Amygdala (tissue), 56 donors: ENCODE measurements around the gene TYMS.
A peak's percentile ranks its signal among the peaks of the same experiment; 100 is the strongest.

Experiments
- DNase-seq, 56 donors: peaks; one replicate each; lab custom pipeline; 2025; lab: John Stamatoyannopoulos, UW

Gene TYMS

GRCh38 chr18:644395-645004 is 13.0 kb upstream of the TYMS start:
- DNase-seq, result peak in 43 of 56 donors; percentile 4 to 91 (median 45)

DNA sequence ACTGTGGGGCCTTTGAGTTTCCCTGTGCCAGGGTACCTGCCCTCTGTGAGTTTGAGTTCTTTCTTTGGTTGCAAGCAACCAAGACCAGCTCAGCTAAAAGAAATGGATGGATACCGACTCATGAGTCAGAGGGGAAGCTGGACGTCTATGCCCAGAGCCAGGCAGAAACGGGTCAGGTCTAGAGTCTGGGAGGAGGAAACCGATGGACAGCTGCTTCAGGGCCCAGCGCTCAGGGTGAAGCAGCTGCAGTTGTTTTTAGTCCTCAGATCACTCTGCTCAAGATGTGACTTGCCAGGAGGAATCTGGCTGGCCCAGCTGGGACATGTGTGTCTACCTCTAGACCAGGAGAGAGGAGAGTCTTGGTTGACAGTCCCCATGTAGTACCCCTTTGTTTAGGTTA is 10.1 kb upstream of the TYMS start:
- DNase-seq, result no peak

DNA sequence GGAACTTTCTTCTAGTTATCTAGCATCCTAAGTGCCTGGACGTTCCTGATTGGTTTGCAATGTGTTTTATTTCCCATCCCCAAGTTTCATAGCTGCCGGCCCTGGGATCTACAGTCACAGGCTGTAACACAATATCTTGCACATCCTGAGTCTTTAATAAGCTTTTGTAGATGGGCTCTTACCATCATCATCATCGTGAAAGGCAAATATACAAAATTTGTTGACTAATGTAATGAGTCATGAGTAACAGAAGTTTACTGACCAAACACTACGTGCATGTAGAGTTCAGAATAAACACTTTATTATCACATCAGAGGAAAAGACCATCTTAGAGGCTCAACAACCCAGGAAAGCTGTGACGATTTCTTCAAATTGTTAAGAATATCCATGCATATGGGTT is 8.1 kb upstream of the TYMS start:
- no peak for DNase-seq

- no peak for DNase-seq
Observed at GRCh38 chr18:650428-650858, 7.0 kb upstream of the TYMS start.

DNA sequence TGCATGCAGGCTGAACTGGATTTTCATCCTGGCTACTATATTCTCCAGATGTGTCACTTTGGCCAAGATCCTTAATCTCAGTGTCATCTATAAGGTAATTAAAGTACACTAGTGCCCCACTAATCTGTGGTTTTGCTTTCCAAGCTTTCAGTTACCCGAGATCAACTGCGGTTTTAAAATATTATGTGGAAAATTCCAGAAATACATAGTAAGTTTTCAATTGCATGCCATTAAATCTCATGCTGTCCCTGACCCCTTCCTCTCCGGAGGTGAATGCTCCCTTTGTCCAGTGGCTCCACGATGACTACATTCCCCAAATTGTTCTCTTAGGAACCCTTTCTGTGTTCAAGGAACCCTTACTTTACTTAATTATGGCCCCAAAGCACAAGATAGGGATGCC is 5.3 kb upstream of the TYMS start:
- no peak for DNase-seq

DNA sequence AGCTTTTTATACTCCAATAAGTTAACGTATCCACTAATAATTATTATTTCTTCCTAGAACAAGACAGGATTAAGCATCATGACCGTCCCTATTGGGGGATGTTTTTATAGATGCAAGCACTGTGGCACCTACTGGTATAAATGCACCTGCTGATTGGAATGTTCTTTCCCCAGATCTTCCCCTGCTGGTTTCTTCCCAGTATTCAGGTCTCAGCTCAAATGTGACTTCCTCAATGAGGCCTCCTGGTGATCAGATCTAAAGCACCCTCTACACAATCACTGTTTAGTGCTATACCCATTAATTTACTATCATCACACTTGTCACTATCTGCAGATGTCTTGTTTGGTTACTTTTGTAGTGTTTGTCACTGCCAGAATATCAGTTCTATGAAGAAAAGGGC is 3.9 kb upstream of the TYMS start:
- DNase-seq, result no peak

DNA sequence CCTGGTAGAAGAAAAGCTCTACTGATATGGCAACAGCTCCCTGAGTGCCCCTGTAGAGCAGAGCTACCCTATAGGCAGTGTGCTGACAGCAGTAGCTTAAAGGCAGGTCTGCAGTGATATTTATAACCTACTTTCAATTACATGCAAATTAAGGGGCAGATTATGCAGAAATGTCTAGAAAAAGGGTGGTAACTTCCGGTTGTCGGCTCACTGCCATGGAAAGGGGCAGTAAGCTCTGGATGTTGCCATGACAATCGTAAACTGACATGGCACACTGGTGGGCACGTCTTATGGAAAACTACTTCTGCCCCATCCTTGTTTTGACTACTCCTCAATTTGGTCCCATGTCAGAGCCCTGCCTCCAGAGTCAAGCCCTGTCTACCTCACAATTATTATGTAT is 2.9 kb upstream of the TYMS start:
- no peak for DNase-seq

- DNase-seq, result no peak
Observed at GRCh38 chr18:655445-655844, 2.0 kb upstream of the TYMS start.

DNA sequence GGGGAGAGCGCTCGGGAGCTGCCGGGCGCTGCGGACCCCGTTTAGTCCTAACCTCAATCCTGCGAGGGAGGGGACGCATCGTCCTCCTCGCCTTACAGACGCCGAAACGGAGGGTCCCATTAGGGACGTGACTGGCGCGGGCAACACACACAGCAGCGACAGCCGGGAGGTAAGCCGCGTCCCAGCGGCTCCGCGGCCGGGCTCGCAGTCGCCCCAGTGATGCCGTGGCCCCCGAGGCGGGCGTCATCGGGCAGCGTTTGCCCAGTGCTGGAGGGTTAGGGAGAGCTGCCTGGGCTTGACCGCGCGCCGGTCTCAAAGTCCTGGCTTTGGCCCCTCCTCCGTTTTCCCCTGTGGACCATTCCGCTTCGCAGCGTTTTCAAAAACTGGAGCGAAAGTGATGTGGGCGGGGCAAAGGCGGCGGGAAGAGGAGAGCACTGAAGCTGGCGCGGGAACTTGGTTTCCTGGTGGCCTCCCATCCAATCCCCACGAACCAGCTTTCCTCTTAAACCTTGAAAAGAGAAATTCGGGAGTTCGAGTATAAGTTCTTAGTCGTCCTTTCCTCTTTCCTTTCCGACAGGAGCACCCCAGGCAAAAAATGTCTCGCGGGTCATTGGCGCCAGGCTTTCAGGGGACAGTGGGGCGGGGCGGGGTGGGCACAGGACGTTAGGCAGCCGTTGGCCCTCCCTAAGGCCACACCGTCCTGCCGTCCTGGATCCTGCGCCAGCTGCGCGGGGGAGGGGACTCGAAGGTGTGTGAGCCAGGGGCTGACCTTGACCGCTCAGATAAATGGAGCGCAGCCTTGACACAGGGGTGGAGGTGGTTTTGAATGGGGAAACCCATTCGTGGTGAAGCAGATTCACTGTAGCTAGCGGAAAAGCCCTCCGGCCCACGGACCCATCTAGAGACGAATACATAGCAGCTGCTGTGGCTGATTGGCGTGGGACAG is 821 bp downstream of the TYMS start:
- DNase-seq, result peak in 54 of 56 donors; percentile 25 to 86 (median 66)

GRCh38 chr18:658947-659533 is 1.6 kb downstream of the TYMS start:
- no peak for DNase-seq

DNA sequence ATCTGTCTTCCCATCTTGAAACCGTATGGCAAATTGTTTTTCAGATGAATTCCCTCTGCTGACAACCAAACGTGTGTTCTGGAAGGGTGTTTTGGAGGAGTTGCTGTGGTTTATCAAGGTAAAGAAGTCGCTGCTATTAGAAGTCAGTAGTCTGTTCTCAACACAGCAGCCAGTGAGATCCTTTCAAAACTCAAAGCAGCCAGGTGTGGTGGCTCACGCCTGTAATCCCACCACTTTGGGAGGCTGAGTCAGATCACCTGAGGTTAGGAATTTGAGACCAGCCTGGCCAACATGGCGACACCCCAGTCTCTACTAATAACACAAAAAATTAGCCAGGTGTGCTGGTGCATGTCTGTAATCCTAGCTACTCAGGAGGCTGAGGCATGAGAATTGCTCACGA is 2.1 kb downstream of the TYMS start:
- DNase-seq, result no peak

DNA sequence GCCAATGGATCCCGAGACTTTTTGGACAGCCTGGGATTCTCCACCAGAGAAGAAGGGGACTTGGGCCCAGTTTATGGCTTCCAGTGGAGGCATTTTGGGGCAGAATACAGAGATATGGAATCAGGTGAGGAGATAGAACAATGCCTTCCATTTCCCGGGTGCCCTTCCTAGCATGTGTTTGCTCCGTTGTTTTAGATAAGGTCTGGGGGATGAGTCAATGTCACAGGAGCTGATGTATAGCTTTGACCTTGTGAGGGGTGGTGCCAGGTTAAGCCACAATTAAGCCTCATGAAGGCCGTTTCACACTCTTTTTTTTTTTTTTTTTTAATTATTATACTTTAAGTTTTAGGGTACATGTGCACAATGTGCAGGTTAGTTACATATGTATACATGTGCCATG is 4.7 kb downstream of the TYMS start:
- no peak for DNase-seq

GRCh38 chr18:666177-666576 is 8.7 kb downstream of the TYMS start:
- no peak for DNase-seq

DNA sequence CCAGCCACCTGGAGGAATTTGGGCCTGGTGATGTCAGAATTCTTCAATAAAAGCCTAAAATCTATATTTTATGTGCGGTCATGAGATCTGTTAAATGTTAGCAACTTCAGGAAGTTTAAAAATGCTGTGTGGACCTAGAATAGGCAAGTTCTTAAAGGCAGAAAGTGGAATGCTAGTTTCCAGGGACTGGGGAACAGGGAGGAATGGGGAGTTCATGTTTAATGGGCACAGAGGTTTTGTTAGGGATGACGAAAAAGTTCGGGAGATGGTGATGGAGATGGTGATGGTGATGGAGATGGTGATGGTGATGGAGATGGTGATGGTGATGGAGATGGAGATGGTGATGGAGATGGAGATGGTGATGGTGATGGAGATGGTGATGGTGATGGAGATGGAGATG is 9.2 kb downstream of the TYMS start:
- no peak for DNase-seq

- no peak for DNase-seq
Observed at GRCh38 chr18:668260-668659, 10.8 kb downstream of the TYMS start.

DNA sequence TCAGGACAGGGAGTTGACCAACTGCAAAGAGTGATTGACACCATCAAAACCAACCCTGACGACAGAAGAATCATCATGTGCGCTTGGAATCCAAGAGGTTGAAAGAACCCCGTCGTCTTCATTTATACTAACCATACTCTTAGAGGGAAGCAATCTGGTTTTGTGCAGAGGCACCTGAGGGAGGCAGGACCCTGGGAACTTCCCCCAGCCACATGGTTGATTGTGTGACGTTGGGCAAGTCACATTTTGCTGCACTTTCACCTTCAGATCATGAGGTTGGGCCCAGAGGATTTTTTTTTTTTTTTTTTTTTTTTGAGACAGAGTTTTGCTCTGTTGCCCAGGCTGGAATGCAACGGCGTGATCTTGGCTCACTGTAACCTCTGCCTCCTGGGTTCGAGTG is 11.6 kb downstream of the TYMS start:
- no peak for DNase-seq

DNA sequence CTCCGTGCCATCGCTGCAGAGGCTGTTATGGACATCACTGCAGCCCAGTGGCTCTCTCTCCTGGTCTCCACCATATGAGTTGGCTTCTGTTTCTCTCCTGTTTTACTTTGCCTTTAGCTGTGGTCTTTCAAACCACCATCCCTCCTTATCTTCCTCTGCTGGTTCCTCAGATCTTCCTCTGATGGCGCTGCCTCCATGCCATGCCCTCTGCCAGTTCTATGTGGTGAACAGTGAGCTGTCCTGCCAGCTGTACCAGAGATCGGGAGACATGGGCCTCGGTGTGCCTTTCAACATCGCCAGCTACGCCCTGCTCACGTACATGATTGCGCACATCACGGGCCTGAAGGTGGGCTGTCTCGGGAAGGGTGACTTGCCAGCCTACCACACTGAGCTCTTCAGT is 13.1 kb downstream of the TYMS start:
- no peak for DNase-seq

- no peak for DNase-seq
Observed at GRCh38 chr18:671405-671804, 14.0 kb downstream of the TYMS start.

GRCh38 chr18:673317-673716 is 15.9 kb downstream of the TYMS start:
- no peak for DNase-seq

GRCh38 chr18:673769-674168 is 16.3 kb downstream of the TYMS start:
- no peak for DNase-seq

DNA sequence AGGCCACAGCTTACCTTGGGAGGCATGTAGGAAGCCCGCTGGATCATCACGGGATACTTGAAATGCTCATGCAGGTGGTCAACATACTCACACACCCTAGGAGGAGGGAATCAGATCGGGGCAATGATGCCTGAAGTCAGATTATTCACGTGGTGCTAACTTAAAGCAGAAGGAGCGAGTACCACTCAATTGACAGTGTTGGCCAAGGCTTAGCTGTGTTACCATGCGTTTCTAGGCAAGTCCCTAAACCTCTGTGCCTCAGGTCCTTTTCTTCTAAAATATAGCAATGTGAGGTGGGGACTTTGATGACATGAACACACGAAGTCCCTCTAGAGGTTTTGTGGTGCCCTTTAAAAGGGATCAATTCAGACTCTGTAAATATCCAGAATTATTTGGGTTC is 17.9 kb downstream of the TYMS start:
- no peak for DNase-seq

DNA sequence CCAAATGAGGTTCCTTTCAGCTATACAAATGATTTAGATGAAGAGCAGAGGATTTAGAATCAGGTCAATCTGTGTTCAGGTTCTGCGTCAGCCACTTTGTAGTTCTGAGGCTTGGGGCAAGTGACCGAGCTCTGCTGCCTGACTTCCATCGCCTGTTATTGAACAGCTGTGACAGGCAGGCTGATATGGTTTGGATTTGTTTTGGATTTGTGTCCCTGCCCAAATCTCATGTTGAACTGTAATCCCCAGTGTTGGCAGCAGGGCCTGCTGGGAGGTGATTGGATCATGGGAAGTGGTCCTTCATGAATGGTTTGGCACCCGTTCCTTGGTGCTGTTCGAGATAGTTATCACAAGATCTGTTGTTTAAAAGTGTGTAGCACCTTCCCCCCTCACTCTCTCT is 18.6 kb downstream of the TYMS start:
- no peak for DNase-seq
